Measurements from ENCODE around the gene PDHA1. TPM values are rescaled to one million over a fixed set of nuclear protein-coding genes. Genes with fewer than 3 reads are reported as not detected.
A peak's percentile ranks its signal among the peaks of the same experiment; 100 is the strongest.

The PDHA1 gene
- total and polyA plus RNA-seq, 9 of the 15 experiments (the other 6 are each of a cell fraction or from before 2014, with no cell fraction given), result 352 to 882 (median 446) TPM

- TF ChIP-seq MEIS2 (IDR thresholded peaks at IDR 0.05; ENCODE audit: partially characterized antibody), result peak; percentile 5
- TF ChIP-seq MTF1 (CRISPR knock-in tag; IDR thresholded peaks at IDR 0.05; ENCODE audit: borderline replicate concordance), result no peak
- TF ChIP-seq ZNF778 (CRISPR knock-in tag; IDR thresholded peaks at IDR 0.05), result no peak
- peak; percentile 64 for TF ChIP-seq NCOR1 (IDR thresholded peaks at IDR 0.05)
- TF ChIP-seq FOXK2 (conservative IDR thresholded peaks at IDR 0.05 in 1 of 2, IDR thresholded peaks at IDR 0.05 in 1 of 2; ENCODE audit: low read depth in 2 of 2), result peak; percentile 91 to 93
- TF ChIP-seq NFRKB (IDR thresholded peaks at IDR 0.05; ENCODE audit: low read depth), result no peak
- no peak for TF ChIP-seq KAT2B (IDR thresholded peaks at IDR 0.05; ENCODE audit: low read depth, low read length)
- TF ChIP-seq TAF9B (IDR thresholded peaks at IDR 0.05; ENCODE audit: partially characterized antibody), result no peak
- TF ChIP-seq GTF2E2 (tag; IDR thresholded peaks at IDR 0.05), result no peak
- TF ChIP-seq, protein P1, sequence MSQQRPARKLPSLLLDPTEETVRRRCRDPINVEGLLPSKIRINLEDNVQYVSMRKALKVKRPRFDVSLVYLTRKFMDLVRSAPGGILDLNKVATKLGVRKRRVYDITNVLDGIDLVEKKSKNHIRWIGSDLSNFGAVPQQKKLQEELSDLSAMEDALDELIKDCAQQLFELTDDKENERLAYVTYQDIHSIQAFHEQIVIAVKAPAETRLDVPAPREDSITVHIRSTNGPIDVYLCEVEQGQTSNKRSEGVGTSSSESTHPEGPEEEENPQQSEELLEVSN (IDR thresholded peaks at IDR 0.05; ENCODE audit: borderline replicate concordance in 1 of 2, extremely low read depth in 1 of 2, insufficient read depth in 1 of 2, insufficient read length in 1 of 2, low read depth in 1 of 2, low read length in 1 of 2, poor library complexity in 1 of 2, severe bottlenecking in 1 of 2), result peak in 1 of 2 experiments; percentile 17
- TF ChIP-seq NFE2 (IDR thresholded peaks at IDR 0.05; ENCODE audit: low read depth), result peak; percentile 53
- peak; percentile 75 for TF ChIP-seq ARID1B (IDR thresholded peaks at IDR 0.05)
- no peak for TF ChIP-seq SRSF3 (IDR thresholded peaks at IDR 0.05; ENCODE audit: insufficient read depth, low read length)
- TF ChIP-seq BMI1 (IDR thresholded peaks at IDR 0.05; ENCODE audit: low read length), result no peak
- no peak for TF ChIP-seq TSC22D4 (tag; IDR thresholded peaks at IDR 0.05)
- TF ChIP-seq, protein P2, sequence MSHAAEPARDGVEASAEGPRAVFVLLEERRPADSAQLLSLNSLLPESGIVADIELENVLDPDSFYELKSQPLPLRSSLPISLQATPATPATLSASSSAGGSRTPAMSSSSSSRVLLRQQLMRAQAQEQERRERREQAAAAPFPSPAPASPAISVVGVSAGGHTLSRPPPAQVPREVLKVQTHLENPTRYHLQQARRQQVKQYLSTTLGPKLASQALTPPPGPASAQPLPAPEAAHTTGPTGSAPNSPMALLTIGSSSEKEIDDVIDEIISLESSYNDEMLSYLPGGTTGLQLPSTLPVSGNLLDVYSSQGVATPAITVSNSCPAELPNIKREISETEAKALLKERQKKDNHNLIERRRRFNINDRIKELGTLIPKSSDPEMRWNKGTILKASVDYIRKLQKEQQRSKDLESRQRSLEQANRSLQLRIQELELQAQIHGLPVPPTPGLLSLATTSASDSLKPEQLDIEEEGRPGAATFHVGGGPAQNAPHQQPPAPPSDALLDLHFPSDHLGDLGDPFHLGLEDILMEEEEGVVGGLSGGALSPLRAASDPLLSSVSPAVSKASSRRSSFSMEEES (CRISPR knock-in tag; IDR thresholded peaks at IDR 0.05), result peak; percentile 35; the same call in 1 of the 2 replicates
- TF ChIP-seq TSHZ1 (CRISPR knock-in tag; IDR thresholded peaks at IDR 0.05), result no peak
Observed at GRCh38 chrX:19392703-19393102, 49.0 kb downstream of the PDHA1 start (continued).

Data from K562 (cell line).